ENCODE results near the gene ARMC3.

DNA sequence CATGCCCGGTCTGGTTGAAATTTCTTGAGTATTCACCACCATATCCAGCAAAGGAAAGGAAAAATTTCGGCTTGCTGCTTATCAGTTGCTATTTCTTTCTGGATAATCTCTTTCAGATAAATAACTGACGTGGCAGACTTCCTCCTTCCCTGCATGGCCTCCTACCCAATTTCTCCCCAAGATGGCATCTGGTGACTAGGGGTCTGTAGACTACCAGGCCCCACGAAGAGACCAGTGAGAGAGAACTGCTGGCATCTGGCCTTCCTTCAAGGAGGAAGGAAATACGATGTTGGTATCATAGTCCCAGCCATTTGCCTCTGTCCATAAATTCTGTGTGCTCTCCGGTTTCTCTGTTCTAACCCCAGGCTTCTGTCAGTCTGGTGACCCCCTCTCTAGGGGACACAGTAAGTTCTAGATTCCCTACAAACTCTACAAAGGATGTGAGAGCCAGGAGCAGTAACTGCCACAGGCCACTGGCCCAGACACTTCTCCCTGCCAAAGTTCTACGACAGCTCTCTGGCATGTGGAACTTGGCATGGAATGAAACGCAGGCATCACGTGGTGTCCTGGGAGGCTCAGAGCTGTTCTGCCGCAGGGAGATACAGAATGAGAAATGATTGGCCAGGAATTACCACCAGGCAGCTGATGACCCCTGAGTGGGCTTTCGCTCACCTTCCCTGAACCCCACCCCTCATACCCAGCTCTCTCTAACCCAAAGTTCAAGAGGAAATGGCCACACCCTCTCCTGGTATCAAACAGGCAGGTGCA lies 137.5 kb downstream of the ARMC3 start:
- TF ChIP-seq, protein P1, sequence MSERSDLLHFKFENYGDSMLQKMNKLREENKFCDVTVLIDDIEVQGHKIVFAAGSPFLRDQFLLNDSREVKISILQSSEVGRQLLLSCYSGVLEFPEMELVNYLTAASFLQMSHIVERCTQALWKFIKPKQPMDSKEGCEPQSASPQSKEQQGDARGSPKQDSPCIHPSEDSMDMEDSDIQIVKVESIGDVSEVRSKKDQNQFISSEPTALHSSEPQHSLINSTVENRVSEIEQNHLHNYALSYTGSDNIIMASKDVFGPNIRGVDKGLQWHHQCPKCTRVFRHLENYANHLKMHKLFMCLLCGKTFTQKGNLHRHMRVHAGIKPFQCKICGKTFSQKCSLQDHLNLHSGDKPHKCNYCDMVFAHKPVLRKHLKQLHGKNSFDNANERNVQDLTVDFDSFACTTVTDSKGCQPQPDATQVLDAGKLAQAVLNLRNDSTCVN (CRISPR knock-in tag; IDR thresholded peaks at IDR 0.05) = no peak
- no peak for TF ChIP-seq PHF8 (IDR thresholded peaks at IDR 0.05; ENCODE audit: borderline replicate concordance, low read length)
- TF ChIP-seq MAFK (IDR thresholded peaks at IDR 0.05; ENCODE audit: low read length) = no peak
- TF ChIP-seq REST (IDR thresholded peaks at IDR 0.05; ENCODE audit: borderline replicate concordance) = no peak
- TF ChIP-seq REST (CRISPR knock-in tag; IDR thresholded peaks at IDR 0.05; ENCODE audit: low read depth) = no peak
- no peak for TF ChIP-seq ZNF24 (IDR thresholded peaks at IDR 0.05)
- no peak for TF ChIP-seq NBN (IDR thresholded peaks at IDR 0.05; ENCODE audit: low read depth)
- TF ChIP-seq CBFB (CRISPR knock-in tag; IDR thresholded peaks at IDR 0.05) = no peak
- TF ChIP-seq, protein P2, sequence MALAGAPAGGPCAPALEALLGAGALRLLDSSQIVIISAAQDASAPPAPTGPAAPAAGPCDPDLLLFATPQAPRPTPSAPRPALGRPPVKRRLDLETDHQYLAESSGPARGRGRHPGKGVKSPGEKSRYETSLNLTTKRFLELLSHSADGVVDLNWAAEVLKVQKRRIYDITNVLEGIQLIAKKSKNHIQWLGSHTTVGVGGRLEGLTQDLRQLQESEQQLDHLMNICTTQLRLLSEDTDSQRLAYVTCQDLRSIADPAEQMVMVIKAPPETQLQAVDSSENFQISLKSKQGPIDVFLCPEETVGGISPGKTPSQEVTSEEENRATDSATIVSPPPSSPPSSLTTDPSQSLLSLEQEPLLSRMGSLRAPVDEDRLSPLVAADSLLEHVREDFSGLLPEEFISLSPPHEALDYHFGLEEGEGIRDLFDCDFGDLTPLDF (CRISPR knock-in tag; IDR thresholded peaks at IDR 0.05) = no peak
- no peak for TF ChIP-seq RB1 (IDR thresholded peaks at IDR 0.05; ENCODE audit: low read depth)
- 0 out of 4 replicates have a peak, but pooled peaks of 1 of the 2 experiments have one; percentile 1 for TF ChIP-seq KDM1A (IDR thresholded peaks at IDR 0.05)
- TF ChIP-seq ZNF282 (CRISPR knock-in tag; IDR thresholded peaks at IDR 0.05) = no peak
- TF ChIP-seq TSC22D4 (tag; IDR thresholded peaks at IDR 0.05) = no peak

Data from K562 (cell line).